Kidney epithelial cell (primary cell): ENCODE results near the gene MYCN. TPM values are rescaled to one million over a fixed set of nuclear protein-coding genes. Genes with fewer than 3 reads are reported as not detected.

Experiments used
- DNase-seq: peaks from one replicate; pipeline ENCODE4 v3.0.0-alpha.2; 2010; ENCODE audit warnings: low read depth
- H3K27me3 ChIP-seq: 2 replicates; pipeline ENCODE4 v1.6.0; 2011; ENCODE audit warnings: low read length; ENCODE audit not compliant: control insufficient read depth, insufficient read depth
- H3K36me3 ChIP-seq: 2 replicates; pipeline ENCODE4 v1.5.1; 2011; ENCODE audit warnings: low read length; ENCODE audit not compliant: control insufficient read depth, insufficient read depth
- H3K4me3 ChIP-seq: 2 replicates; pipeline ENCODE4 v1.5.1; 2011; ENCODE audit warnings: low read depth, mild to moderate bottlenecking, control low read depth, low read length
- CTCF ChIP-seq: IDR thresholded peaks from 2 replicates; pipeline ENCODE4 v1.5.1; 2011; ENCODE audit warnings: mild to moderate bottlenecking, moderate library complexity, low read length, control low read depth, inconsistent platforms; ENCODE audit not compliant: insufficient read depth, poor library complexity, severe bottlenecking
- total RNA-seq: library from RNA; depleted of rRNA; stranded (reverse); fragments of >200 nt; gene quantifications from 2 replicates; pipeline ENCODE4 v1.2.3, GENCODE V29; 2015

Gene MYCN
- total RNA-seq, 1 donor from 2014 or later, result 0.54 TPM

- Histone ChIP-seq H3K4me3 (no peak overlapping the region), H3K27me3 (peaks cover 4% of the 10 kb centered on the region), H3K36me3 (no peaks in the 10 kb centered on the region)
- DNase-seq, result no peak
- no peak for TF ChIP-seq CTCF
Measured at GRCh38 chr2:15918761-15919356, 21.5 kb upstream of the MYCN start.

- H3K27me3 ChIP-seq, result peaks cover 4% of the 10 kb centered on the region
- no peak overlapping the region for H3K4me3 ChIP-seq
- DNase-seq, result no peak
- no peaks in the 10 kb centered on the region for H3K36me3 ChIP-seq
- no peak for TF ChIP-seq CTCF
Measured at GRCh38 chr2:15919716-15920434, 20.5 kb upstream of the MYCN start.

- DNase-seq, result no peak
- no peak for TF ChIP-seq CTCF
- no peak overlapping the region for H3K4me3 ChIP-seq
- H3K36me3 ChIP-seq, result no peaks in the 10 kb centered on the region
- peaks cover 4% of the 10 kb centered on the region for H3K27me3 ChIP-seq
Measured at GRCh38 chr2:15920696-15921095, 19.7 kb upstream of the MYCN start.

- TF ChIP-seq CTCF, result no peak
- Histone ChIP-seq H3K27me3 (peaks cover 6% of the 10 kb centered on the region), H3K4me3 (no peak overlapping the region), H3K36me3 (no peaks in the 10 kb centered on the region)
- no peak for DNase-seq
Measured at GRCh38 chr2:15923597-15923996, 16.8 kb upstream of the MYCN start.

GRCh38 chr2:15925819-15926218 lies 14.5 kb upstream of the MYCN start:
- Histone ChIP-seq H3K4me3 (no peak overlapping the region), H3K27me3 (peaks cover 4% of the 10 kb centered on the region), H3K36me3 (no peaks in the 10 kb centered on the region)
- DNase-seq, result no peak
- TF ChIP-seq CTCF, result no peak
